GM12878 (cell line): ENCODE data around the gene YIF1A. TPM values are rescaled to one million over a fixed set of nuclear protein-coding genes. Genes with fewer than 3 reads are reported as not detected.

Experiments
- EP300 ChIP-seq, 2 experiments: fragments of 150-350 bp in 1 of 2; IDR thresholded peaks; 2 replicates each; pipeline ENCODE4 v1.6.1; 2011 to 2012; ENCODE audit warnings: low read depth in 2 of 2, low read length in 2 of 2, borderline replicate concordance in 1 of 2, improper control_type of control experiment in 1 of 2, inconsistent platforms in 1 of 2; ENCODE audit not compliant: control insufficient read depth in 1 of 2
- HDGF ChIP-seq: fragments of 450-650 bp; IDR thresholded peaks from 2 replicates; pipeline ENCODE4 v1.6.1; 2016; ENCODE audit warnings: antibody characterized with exemption
- MYC ChIP-seq: IDR thresholded peaks from 2 replicates; pipeline ENCODE4 v1.6.1; 2011; ENCODE audit warnings: mild to moderate bottlenecking, low read length, moderate library complexity, inconsistent platforms; ENCODE audit not compliant: insufficient read depth, insufficient replicate concordance, insufficient read length, severe bottlenecking
- POLR2A ChIP-seq: IDR thresholded peaks from 2 replicates; pipeline ENCODE4 v1.6.1; 2011; ENCODE audit warnings: low read depth, mild to moderate bottlenecking, low read length
- SRF ChIP-seq, 2 experiments: IDR thresholded peaks; 2 replicates each; pipeline ENCODE4 v1.6.1; 2011; ENCODE audit warnings: low read depth in 2 of 2, low read length in 2 of 2, mild to moderate bottlenecking in 1 of 2, moderate library complexity in 1 of 2
- TCF3 ChIP-seq: IDR thresholded peaks from 2 replicates; pipeline ENCODE4 v1.6.1; 2012; ENCODE audit warnings: low read depth, mild to moderate bottlenecking, low read length, borderline replicate concordance; ENCODE audit not compliant: insufficient read depth
- polyA plus RNA-seq, 11 experiments: library from polyadenylated mRNA; depleted of rRNA in 4 of 11; unstranded in 6 of 11; stranded (reverse) in 5 of 11; fragments of >200 nt; fragmentation: Nextera tagmentation in 4 of 11; fragmentation: Illumina TruSeq in 1 of 11; extraction: Ambion mirVana in 4 of 11; extraction: Trizol in 1 of 11; gene quantifications; 1 replicate in 1 of 11; 2 replicates in 10 of 11; pipeline versions ENCODE4 v1.2.1 to v1.2.3, GENCODE V29; 2011 to 2016; ENCODE audit warnings: inconsistent platforms in 2 of 11, missing spikeins in 2 of 11, low read depth in 1 of 11
- total RNA-seq, 4 experiments: library from RNA; depleted of rRNA in 3 of 4; stranded (reverse); fragments of >200 nt in 3 of 4; fragmentation: Illumina TruSeq in 1 of 4; extraction: Trizol in 1 of 4; gene quantifications; 2 replicates each; pipeline versions ENCODE4 v1.2.1 to v1.2.3, GENCODE V29; 2013 to 2021
- TF ChIP-seq, protein P1 (sequence below): IDR thresholded peaks from 2 replicates; pipeline ENCODE4 v1.6.1; 2011; ENCODE audit warnings: borderline replicate concordance, low read depth, mild to moderate bottlenecking, moderate library complexity, low read length; ENCODE audit not compliant: insufficient read depth, poor library complexity, severe bottlenecking

YIF1A gene
- total and polyA plus RNA-seq, 10 of the 15 experiments (the other 5 are each of a cell fraction or from before 2014, with no cell fraction given), result 6.6 to 128 (median 71.7) TPM

DNA sequence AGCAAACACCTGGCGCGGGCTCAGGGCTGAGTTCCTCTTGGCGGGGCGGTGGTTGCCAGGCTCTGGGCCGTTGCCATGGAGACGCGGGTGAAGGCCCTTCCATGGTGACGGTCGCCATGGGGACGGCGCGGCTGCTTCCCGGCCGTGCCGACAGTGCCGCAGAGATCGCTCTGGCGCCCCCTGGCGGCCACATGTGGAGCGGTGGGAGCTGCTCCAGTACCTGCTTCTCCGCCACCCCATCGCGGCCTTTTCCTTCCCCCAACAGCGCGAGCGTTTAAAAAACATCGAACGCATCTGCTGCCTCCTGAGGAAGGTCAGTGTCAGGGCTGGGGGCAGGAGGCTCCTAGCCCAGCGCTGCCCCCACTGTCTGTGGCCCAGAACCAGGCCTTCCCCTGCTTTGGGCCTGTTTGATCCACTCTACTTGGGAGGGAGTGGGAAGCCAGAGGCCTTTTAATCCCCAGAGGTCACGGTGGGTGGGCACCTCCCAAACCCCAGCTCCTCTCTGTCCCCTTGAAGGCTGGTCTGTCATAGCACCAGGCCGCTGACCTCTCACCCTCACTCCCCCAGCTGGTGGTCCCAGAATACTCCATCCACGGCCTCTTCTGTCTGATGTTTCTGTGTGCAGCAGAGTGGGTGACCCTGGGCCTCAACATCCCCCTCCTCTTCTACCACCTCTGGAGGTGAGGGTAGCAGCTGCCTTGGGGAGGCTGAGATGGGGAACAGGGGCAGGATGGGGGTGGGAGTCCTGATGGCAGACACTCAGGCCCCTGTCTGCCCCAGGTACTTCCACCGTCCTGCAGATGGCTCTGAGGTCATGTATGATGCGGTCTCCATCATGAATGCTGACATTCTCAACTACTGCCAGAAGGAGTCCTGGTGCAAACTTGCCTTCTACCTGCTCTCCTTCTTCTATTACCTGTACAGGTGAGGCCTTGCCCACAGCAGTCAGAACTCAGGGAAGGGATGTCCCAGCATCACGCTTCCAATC is 6.2 kb downstream of the YIF1A start (continued):
- TF ChIP-seq EP300 (IDR thresholded peaks at IDR 0.05; ENCODE audit: borderline replicate concordance in 1 of 2, control insufficient read depth in 1 of 2, low read depth in 2 of 2, low read length in 2 of 2) (peak; percentile 33 to 45; a peak in 1 of 4 replicates), TCF3 (peak; percentile 83), SRF (IDR thresholded peaks at IDR 0.05; ENCODE audit: low read depth in 2 of 2, low read length in 2 of 2) (peak in 1 of 2 experiments; percentile 63; a peak in 1 of 4 replicates), HDGF (peak; percentile 72; the same call in 1 of the 2 replicates), POLR2A (peak; percentile 56), MYC (no peak)
- TF ChIP-seq, protein P1, sequence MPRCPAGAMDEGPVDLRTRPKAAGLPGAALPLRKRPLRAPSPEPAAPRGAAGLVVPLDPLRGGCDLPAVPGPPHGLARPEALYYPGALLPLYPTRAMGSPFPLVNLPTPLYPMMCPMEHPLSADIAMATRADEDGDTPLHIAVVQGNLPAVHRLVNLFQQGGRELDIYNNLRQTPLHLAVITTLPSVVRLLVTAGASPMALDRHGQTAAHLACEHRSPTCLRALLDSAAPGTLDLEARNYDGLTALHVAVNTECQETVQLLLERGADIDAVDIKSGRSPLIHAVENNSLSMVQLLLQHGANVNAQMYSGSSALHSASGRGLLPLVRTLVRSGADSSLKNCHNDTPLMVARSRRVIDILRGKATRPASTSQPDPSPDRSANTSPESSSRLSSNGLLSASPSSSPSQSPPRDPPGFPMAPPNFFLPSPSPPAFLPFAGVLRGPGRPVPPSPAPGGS, result no peak
